Dermis blood vessel endothelial cell (primary cell): ENCODE results near the gene BCAR1. TPM values are rescaled to one million over a fixed set of nuclear protein-coding genes. Genes with fewer than 3 reads are reported as not detected.

ENCODE experiments used
- DNase-seq: peaks from one replicate; pipeline ENCODE4 v3.0.0; 2010
- total RNA-seq: library from RNA; depleted of rRNA; stranded (reverse); fragments of >200 nt; gene quantifications from 2 replicates; pipeline ENCODE4 v1.2.3, GENCODE V29; 2014

BCAR1 gene
- total RNA-seq, 1 donor from 2014 or later, result 141 TPM

- no peak for DNase-seq
Observed at GRCh38 chr16:75198135-75198600, 53.3 kb downstream of the BCAR1 start.

- DNase-seq, result no peak
Observed at GRCh38 chr16:75197522-75198134, 53.8 kb downstream of the BCAR1 start.

DNA sequence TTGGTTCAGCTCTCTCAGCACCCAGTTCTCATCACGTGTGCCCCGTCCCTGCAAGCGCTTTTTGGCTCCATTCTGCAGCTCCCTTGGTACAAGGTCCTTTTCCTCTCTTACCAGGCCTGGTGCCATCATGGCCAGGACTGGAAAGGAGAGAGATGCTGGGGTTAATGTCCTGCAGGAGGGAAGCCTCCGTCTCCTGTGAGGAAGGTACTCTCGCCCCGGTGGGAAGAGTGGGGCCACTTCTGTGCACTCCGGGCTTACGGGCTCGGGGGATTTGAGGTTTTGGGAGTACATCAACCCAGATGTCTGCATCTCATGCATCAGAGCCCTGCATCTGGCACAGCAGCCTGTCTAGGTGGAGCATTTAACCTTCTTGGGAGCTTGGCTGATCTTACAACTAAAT is 54.6 kb downstream of the BCAR1 start:
- DNase-seq, result no peak

DNA sequence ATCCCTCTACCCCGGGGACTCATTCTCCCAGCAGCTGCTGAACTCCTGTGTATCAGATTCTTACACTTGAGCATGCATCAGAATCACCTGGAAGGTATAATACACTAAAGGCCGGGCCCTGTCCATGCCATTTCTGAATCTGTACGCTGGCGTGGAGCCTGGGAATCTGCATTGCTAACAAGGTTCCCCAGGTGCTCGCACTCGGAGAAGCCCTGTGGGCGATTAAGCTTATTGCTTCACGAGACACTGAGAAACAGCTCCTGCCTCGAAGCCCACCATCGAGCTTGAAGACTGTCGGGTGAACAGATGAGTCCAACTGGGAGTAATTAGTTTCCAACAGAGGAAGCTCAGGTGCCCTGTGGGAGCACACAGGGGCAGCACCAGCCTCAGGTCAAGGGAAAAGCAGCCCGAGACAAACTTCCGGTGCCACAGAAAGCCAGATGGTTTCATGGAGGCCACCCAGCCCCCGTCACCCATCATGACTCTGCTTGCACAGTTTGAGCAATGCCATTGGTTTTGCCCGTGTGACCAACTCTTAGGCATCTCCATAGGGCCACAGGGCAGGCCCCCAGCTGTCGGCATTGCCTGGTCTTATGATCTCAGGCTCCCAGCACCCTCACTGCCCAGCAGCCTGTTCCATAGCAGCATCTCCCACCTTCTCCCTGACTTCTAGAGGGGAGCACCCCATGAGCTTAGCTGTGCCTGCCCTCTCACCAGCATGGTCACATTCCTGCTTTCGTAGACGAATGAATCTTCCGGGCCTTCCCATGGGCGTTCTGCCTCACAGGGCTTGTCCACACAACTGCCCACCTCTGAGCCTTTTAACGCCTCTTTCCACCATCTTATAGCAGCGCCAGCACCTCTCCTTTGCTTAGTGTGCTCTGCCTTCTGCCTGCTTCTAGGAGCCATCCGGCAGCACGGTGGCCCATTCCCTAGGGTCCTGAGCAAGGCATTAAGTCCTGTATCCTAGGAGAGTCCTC is 55.3 kb downstream of the BCAR1 start:
- DNase-seq, result no peak

DNA sequence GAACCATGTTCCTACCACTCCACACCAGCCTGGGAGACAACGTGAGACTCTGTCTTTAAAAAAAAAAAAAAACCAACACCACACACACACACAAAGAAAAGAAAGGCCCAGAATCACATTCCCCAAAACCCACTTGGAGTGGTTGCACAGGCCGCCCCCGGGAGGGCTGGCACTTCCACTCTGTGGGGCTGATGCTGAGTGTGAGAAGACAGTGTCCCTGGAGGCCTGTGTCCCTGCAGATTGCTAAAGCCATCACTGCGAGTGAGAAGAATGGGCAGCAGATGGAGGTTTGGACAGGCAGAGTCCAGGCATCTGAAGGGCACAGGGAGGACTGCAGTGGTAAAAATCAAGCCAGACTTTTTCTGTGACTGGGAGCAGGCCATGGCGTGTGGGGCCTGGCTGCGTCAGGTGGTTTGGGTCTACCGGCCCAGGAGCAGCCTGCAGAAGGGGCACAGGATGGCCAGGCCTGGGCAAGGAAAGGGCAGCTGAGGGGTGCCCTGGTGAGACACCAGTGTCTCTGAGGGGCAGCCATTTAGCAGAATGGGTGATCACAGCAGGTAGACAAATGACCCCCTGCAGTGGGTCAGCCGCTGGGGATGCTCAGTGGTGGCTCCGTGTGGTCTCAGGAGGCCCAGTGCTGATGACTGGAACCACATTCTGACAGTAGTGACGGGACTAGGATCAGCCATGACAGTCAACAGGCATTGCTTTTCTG is 57.5 kb downstream of the BCAR1 start:
- DNase-seq, result no peak

DNA sequence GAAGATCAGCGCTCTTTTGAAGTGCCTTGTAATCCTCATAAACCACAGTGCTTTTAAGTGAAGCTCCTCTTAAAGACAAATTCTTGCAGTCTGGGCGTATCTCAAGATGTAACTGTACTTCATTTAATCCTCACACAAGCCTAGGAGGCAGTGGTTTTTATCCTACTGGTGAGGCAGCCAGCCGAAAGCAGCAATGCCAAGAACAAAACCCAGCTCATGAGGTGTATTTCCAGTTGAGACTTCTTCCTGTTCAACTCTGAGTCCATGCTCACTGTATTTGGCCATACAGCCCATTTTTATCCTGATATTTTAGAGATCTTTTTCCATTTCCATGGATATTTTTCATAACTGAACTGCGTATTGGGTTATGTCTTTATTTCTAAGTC is 58.2 kb downstream of the BCAR1 start:
- DNase-seq, result peak; percentile 25

DNA sequence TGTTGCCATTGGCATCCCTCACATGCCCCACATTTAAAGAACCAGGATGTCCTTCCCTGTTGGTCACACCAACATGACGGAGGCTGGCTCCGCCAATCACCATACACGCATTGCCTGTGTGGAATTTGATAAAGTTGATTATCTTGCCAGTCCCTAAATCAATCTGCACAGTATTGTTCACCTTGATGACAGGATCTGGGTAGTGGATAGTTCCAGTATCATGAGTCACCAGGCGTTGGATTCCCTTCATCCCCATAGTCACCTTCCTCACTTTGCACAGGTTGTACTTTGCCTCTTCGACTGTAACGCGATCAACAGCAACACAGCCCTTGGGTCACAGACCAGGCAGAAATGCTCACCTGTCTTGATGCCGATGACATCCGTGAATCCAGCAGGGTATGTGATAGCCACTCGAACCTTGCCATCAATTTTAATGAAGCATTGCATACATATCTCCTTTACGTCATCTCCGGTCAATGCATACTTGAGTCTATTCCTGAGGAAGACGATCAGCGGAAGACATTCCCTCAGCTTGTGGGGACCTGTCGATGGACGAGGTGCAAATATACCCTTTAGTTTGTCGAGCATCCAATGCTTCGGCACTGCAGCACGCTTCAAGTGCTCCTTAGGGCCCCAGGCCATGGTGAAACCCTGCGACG is 58.7 kb downstream of the BCAR1 start:
- DNase-seq, result no peak

GRCh38 chr16:75189638-75190245 is 61.7 kb downstream of the BCAR1 start:
- DNase-seq, result no peak

DNA sequence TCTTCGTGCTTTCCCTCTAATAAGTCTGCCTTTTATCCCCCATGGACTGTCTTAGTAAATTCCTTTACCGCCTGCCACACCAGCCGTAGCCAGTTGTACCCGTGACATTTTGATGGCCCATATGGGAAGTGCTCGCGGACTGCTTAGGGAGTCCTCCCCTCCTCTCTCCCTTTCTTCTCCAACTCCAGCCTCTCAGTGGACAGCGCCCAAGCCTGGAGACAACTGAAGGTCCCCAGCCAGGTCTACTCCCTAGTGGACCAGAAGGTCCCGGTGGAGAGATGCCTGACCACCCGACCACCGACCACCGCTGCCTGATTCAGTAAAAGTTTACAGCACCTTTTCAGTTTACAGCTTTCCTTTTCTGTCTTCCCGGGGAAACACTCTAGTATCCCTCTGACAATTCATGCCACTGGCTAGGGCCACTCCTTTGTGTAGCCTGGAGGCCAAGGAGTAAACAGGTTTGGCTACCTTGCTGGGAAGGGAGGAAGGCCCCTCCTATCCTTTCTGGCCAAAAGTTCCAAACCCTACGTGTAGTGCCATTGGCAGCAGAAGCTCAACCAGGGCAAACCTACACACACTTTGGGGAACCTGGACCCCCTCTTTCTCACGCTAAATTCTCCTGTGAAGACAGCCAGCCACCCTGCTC is 62.5 kb downstream of the BCAR1 start:
- DNase-seq, result no peak

GRCh38 chr16:75181630-75182029 is 69.8 kb downstream of the BCAR1 start:
- DNase-seq, result no peak

- no peak for DNase-seq
Observed at GRCh38 chr16:75179208-75179607, 72.2 kb downstream of the BCAR1 start.

Other genes starting within 250 kb of the BCAR1 start
- gene LDHD, start 134.8 kb downstream of the BCAR1 start, total RNA-seq, result 1.7 and 2.1 TPM in 2 replicates
- 15.5 and 17.8 TPM in 2 replicates for gene ZFP1, start 103.1 kb downstream of the BCAR1 start, total RNA-seq
- gene CTRB2, start 44.5 kb downstream of the BCAR1 start, total RNA-seq, result not detected in 2 replicates
- gene CTRB1, start 32.6 kb downstream of the BCAR1 start, total RNA-seq, result not detected in 2 replicates
- gene CFDP1, start 181.9 kb upstream of the BCAR1 start, total RNA-seq, result 71.6 and 82.4 TPM in 2 replicates
- 36.2 and 56.2 TPM in 2 replicates for gene TMEM170A, start 213.1 kb upstream of the BCAR1 start, total RNA-seq
- gene CHST6, start 243.8 kb upstream of the BCAR1 start, total RNA-seq, result 1.2 and 1.9 TPM in 2 replicates